Measurements from ENCODE around the gene S100A2.

GRCh38 chr1:153533689-153534201 is 31.9 kb downstream of the S100A2 start:
- TF ChIP-seq CTCF (IDR thresholded peaks at IDR 0.05; ENCODE audit: insufficient read depth, low read length, poor library complexity, severe bottlenecking), result no peak
- no peak for TF ChIP-seq EZH2phosphoT487 (conservative IDR thresholded peaks at IDR 0.05; ENCODE audit: low read length)
